PC-3 (cell line): ENCODE results near the gene SLC18A2. TPM values are rescaled to one million over a fixed set of nuclear protein-coding genes. Genes with fewer than 3 reads are reported as not detected.

Source experiments
- ATAC-seq: fragments of 200-7000 bp; cut with Tn5 transposase; 2 replicates; pipeline ENCODE4 v1.9.1; 2020; ENCODE audit warnings: mild to moderate bottlenecking, moderate library complexity
- BruUV-seq: library from RNA; stranded (reverse); fragments of 400-500 nt; replicated peaks from 2 replicates; lab custom pipeline; 2021; lab: Mats Ljungman, UMichigan
- CTCF ChIA-PET: fragments of 300-600 bp; sonication (Branson Sonifier 250); formaldehyde crosslinking; loops from one replicate; lab custom pipeline; 2022; ENCODE audit warnings: antibody characterized with exemption; lab: Charles Lee
- POLR2A ChIA-PET: fragments of 300-600 bp; sonication (Branson Sonifier 250); formaldehyde crosslinking; loops from one replicate; lab custom pipeline; 2022; ENCODE audit warnings: antibody characterized with exemption; ENCODE audit not compliant: unreplicated experiment; lab: Charles Lee
- DNase-seq: peaks from one replicate; pipeline ENCODE4 v3.0.0-alpha.2; 2015
- H2AFZ ChIP-seq: fragments of 300-600 bp; sonication (generic); 2 replicates; pipeline ENCODE4 v1.6.0; 2016; ENCODE audit warnings: antibody characterized with exemption, low read length
- H3F3A ChIP-seq: fragments of 300-600 bp; sonication (generic); one replicate; pipeline ENCODE4 v1.6.0; 2017; ENCODE audit warnings: antibody characterized with exemption, low read length, control low read depth, mild to moderate bottlenecking; ENCODE audit not compliant: unreplicated experiment
- H3K27ac ChIP-seq: fragments of 300-600 bp; sonication (generic); 2 replicates; pipeline ENCODE4 v1.5.1; 2016; ENCODE audit warnings: mild to moderate bottlenecking, low read length
- H3K27me3 ChIP-seq: fragments of 300-600 bp; sonication (generic); 2 replicates; pipeline ENCODE4 v1.6.1; 2016; ENCODE audit warnings: low read length, mixed read lengths
- H3K36me3 ChIP-seq: fragments of 300-600 bp; sonication (generic); 2 replicates; pipeline ENCODE4 v1.6.1; 2016; ENCODE audit warnings: low read depth, mixed run types, low read length, mixed read lengths
- H3K4me1 ChIP-seq: fragments of 300-600 bp; sonication (generic); 2 replicates; pipeline ENCODE4 v1.5.1; 2016; ENCODE audit warnings: low read length; ENCODE audit not compliant: insufficient read depth
- H3K4me2 ChIP-seq: fragments of 300-600 bp; sonication (generic); 2 replicates; pipeline ENCODE4 v1.6.0; 2016; ENCODE audit warnings: low read length
- H3K4me3 ChIP-seq: fragments of 300-600 bp; sonication (generic); 2 replicates; pipeline ENCODE4 v1.5.1; 2016; ENCODE audit warnings: mild to moderate bottlenecking, low read length, mixed read lengths
- H3K79me2 ChIP-seq: fragments of 300-600 bp; sonication (generic); 2 replicates; pipeline ENCODE4 v1.6.1; 2017; ENCODE audit warnings: low read length, mixed read lengths
- H3K9ac ChIP-seq: fragments of 300-600 bp; sonication (generic); 2 replicates; pipeline ENCODE4 v1.6.0; 2016; ENCODE audit warnings: mild to moderate bottlenecking, low read length
- H3K9me2 ChIP-seq: fragments of 300-600 bp; sonication (generic); replicated peaks from 2 replicates; pipeline ENCODE4 v1.6.1; 2016; ENCODE audit warnings: mixed run types, low read length, mixed read lengths
- H3K9me3 ChIP-seq: fragments of 300-600 bp; sonication (generic); 2 replicates; pipeline ENCODE4 v1.6.1; 2016; ENCODE audit warnings: low read length, mixed read lengths
- H4K20me1 ChIP-seq: fragments of 300-600 bp; sonication (generic); 2 replicates; pipeline ENCODE4 v1.6.1; 2016; ENCODE audit warnings: low read length, mixed read lengths
- EZH2 ChIP-seq: fragments of 300-600 bp; sonication (generic); IDR thresholded peaks from one replicate; pipeline ENCODE4 v1.6.1; 2017; ENCODE audit warnings: antibody characterized with exemption, mild to moderate bottlenecking, low read length; ENCODE audit not compliant: unreplicated experiment
- EZH2phosphoT487 ChIP-seq: fragments of 300-600 bp; sonication (generic); IDR thresholded peaks from 2 replicates; pipeline ENCODE4 v1.6.1; 2018; ENCODE audit warnings: mild to moderate bottlenecking, antibody characterized with exemption, low read length, borderline replicate concordance
- intact Hi-C: fragments of 100-400 bp; cut with micrococcal nuclease; formaldehyde crosslinking; loops from 2 replicates; pipeline ENCODE4 v1.9.0; 2023
- total RNA-seq: library from RNA; depleted of rRNA; stranded (reverse); fragments of >200 nt; gene quantifications from 2 replicates; pipeline ENCODE4 v1.2.3, GENCODE V29; 2014
- TF ChIP-seq, protein P1 (sequence below): fragments of 300-600 bp; sonication (generic); conservative IDR thresholded peaks from 2 replicates; pipeline ENCODE4 v1.5.1; 2017; ENCODE audit warnings: antibody characterized with exemption, low read depth, mild to moderate bottlenecking, low read length

The SLC18A2 gene
- total RNA-seq, 1 experiment from 2014 or later, result not detected

GRCh38 chr10:117249493-117250093 lies 8.7 kb downstream of the SLC18A2 start:
- Histone ChIP-seq H3K9me3 (no peaks in the 10 kb centered on the region), H4K20me1 (no peaks in the 10 kb centered on the region), H3K4me2 (no peak overlapping the region), H3F3A (no peaks in the 10 kb centered on the region), H3K79me2 (no peaks in the 10 kb centered on the region), H3K9me2 (no peaks in the 10 kb centered on the region), H3K4me1 (no peaks in the 10 kb centered on the region), H3K9ac (no peak overlapping the region), H3K27me3 (peaks cover 21% of the 10 kb centered on the region), H3K36me3 (no peaks in the 10 kb centered on the region), H3K4me3 (no peak overlapping the region), H2AFZ (no peak overlapping the region), H3K27ac (no peak overlapping the region)
- no peak for TF ChIP-seq EZH2phosphoT487
- no peak for TF ChIP-seq EZH2
- TF ChIP-seq, protein P1, sequence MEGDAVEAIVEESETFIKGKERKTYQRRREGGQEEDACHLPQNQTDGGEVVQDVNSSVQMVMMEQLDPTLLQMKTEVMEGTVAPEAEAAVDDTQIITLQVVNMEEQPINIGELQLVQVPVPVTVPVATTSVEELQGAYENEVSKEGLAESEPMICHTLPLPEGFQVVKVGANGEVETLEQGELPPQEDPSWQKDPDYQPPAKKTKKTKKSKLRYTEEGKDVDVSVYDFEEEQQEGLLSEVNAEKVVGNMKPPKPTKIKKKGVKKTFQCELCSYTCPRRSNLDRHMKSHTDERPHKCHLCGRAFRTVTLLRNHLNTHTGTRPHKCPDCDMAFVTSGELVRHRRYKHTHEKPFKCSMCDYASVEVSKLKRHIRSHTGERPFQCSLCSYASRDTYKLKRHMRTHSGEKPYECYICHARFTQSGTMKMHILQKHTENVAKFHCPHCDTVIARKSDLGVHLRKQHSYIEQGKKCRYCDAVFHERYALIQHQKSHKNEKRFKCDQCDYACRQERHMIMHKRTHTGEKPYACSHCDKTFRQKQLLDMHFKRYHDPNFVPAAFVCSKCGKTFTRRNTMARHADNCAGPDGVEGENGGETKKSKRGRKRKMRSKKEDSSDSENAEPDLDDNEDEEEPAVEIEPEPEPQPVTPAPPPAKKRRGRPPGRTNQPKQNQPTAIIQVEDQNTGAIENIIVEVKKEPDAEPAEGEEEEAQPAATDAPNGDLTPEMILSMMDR, result no peak
- ChIA-PET POLR2A (interaction anchor here (0.5 kb wide), 1 partner anchor 38 kb away, joined by 4 read pairs; no protein-coding TSS in a partner anchor), CTCF (no interaction called here)
- intact Hi-C loops, result no loop called here
- DNase-seq (no peak), ATAC-seq (no peak)
- no TSS peak for BruUV-seq

GRCh38 chr10:117250411-117250810 lies 9.5 kb downstream of the SLC18A2 start:
- no TSS peak for BruUV-seq
- no peaks in the 10 kb centered on the region for H3K79me2 ChIP-seq
- TF ChIP-seq, protein P1, result no peak
- TF ChIP-seq EZH2, result no peak
- TF ChIP-seq EZH2phosphoT487, result no peak
- no peak overlapping the region for H3K4me3 ChIP-seq
- no peak overlapping the region for H3K9ac ChIP-seq
- no peaks in the 10 kb centered on the region for H3K36me3 ChIP-seq
- ChIA-PET CTCF (no interaction called here), POLR2A (no interaction called here)
- intact Hi-C loops, result no loop called here
- H3K27ac ChIP-seq, result no peak overlapping the region
- H3K27me3 ChIP-seq, result peaks cover 21% of the 10 kb centered on the region
- no peaks in the 10 kb centered on the region for H3K9me2 ChIP-seq
- no peak for ATAC-seq
- H3K9me3 ChIP-seq, result no peaks in the 10 kb centered on the region
- H4K20me1 ChIP-seq, result no peaks in the 10 kb centered on the region
- no peaks in the 10 kb centered on the region for H3K4me1 ChIP-seq
- H3K4me2 ChIP-seq, result no peak overlapping the region
- DNase-seq, result no peak
- no peak overlapping the region for H2AFZ ChIP-seq
- H3F3A ChIP-seq, result no peaks in the 10 kb centered on the region

DNA sequence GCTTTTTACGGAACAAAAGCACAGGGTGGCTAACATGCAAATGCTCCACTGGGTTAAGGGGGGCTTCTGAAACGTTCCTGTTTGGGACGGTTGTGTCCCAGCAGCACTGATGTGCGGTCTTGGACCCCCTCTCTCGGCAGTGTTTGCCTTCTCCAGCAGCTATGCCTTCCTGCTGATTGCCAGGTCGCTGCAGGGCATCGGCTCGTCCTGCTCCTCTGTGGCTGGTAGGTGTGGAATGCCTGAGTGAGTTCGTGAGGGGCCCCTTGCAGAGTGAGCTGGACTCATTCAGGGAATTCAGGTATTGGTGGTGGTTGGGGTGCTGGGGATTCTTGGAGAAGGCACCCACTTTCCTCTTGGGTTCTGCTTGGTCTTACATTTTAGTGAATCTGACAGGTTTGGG lies 13.0 kb downstream of the SLC18A2 start:
- no peak overlapping the region for H3K4me3 ChIP-seq
- ChIA-PET CTCF (no interaction called here), POLR2A (no interaction called here)
- no peaks in the 10 kb centered on the region for H3K9me2 ChIP-seq
- no TSS peak for BruUV-seq
- H3K4me1 ChIP-seq, result no peaks in the 10 kb centered on the region
- ATAC-seq (no peak), DNase-seq (no peak)
- no peak overlapping the region for H3K9ac ChIP-seq
- intact Hi-C loops, result no loop called here
- H3K9me3 ChIP-seq, result no peaks in the 10 kb centered on the region
- no peak overlapping the region for H3K27ac ChIP-seq
- H3K36me3 ChIP-seq, result no peaks in the 10 kb centered on the region
- H3F3A ChIP-seq, result no peaks in the 10 kb centered on the region
- no peaks in the 10 kb centered on the region for H3K79me2 ChIP-seq
- H2AFZ ChIP-seq, result no peak overlapping the region
- H3K4me2 ChIP-seq, result no peak overlapping the region
- TF ChIP-seq, protein P1, result no peak
- no peak for TF ChIP-seq EZH2
- H3K27me3 ChIP-seq, result peaks cover 25% of the 10 kb centered on the region
- no peaks in the 10 kb centered on the region for H4K20me1 ChIP-seq
